H1 (cell line): ENCODE data around the gene RBM19. TPM values are rescaled to one million over a fixed set of nuclear protein-coding genes. Genes with fewer than 3 reads are reported as not detected.

Source experiments
- CTCF ChIA-PET: fragments of 300-600 bp; sonication (Branson Sonifier 250); formaldehyde crosslinking; loops from one replicate; lab custom pipeline; 2021; ENCODE audit not compliant: partially characterized antibody; lab: Charles Lee
- POLR2A ChIA-PET: fragments of 300-600 bp; sonication (Branson Sonifier 250); formaldehyde crosslinking; loops from one replicate; lab custom pipeline; 2021; ENCODE audit warnings: inconsistent platforms; ENCODE audit not compliant: partially characterized antibody; lab: Charles Lee
- DNase-seq, 2 experiments: peaks; one replicate each; pipeline versions ENCODE4 v3.0.0 to v3.0.0-alpha.2; 2010 to 2022; ENCODE audit warnings: low spot score in 2 of 2, low read depth in 1 of 2, mixed read lengths in 1 of 2
- FAIRE-seq: peaks from 2 replicates; lab custom pipeline; 2011; peaks lifted over from hg19 to GRCh38; lab: Jason Lieb, UNC
- H2AFZ ChIP-seq: 2 replicates; pipeline ENCODE4 v1.8.1; 2012; ENCODE audit warnings: low read length, inconsistent platforms
- H2AK5ac ChIP-seq: 2 replicates; pipeline ENCODE4 v1.6.1; 2013; ENCODE audit warnings: low read depth, low read length
- H2BK120ac ChIP-seq: replicated peaks from 2 replicates; pipeline ENCODE3; 2013; ENCODE audit warnings: low read depth, low read length, inconsistent platforms
- H2BK12ac ChIP-seq: 2 replicates; pipeline ENCODE4 v1.6.1; 2013; ENCODE audit warnings: low read depth, low read length
- H2BK15ac ChIP-seq: 2 replicates; pipeline ENCODE4 v1.6.1; 2013; ENCODE audit warnings: low read length
- H2BK20ac ChIP-seq: 2 replicates; pipeline ENCODE4 v1.6.1; 2013; ENCODE audit warnings: low read length
- H2BK5ac ChIP-seq: 2 replicates; pipeline ENCODE4 v1.6.1; 2013; ENCODE audit warnings: low read depth, low read length
- H3K14ac ChIP-seq: 2 replicates; pipeline ENCODE4 v1.6.1; 2013; ENCODE audit warnings: inconsistent platforms; ENCODE audit not compliant: insufficient read length
- H3K18ac ChIP-seq: 2 replicates; pipeline ENCODE4 v1.6.1; 2013; ENCODE audit warnings: low read length; ENCODE audit errors: extremely low read depth
- H3K23ac ChIP-seq: 2 replicates; pipeline ENCODE4 v1.6.1; 2013; ENCODE audit warnings: inconsistent platforms; ENCODE audit not compliant: insufficient read length
- H3K23me2 ChIP-seq: 2 replicates; pipeline ENCODE4 v1.6.1; 2013; ENCODE audit warnings: low read depth, low read length
- H3K27ac ChIP-seq: 2 replicates; pipeline ENCODE4 v1.6.1; 2011; ENCODE audit warnings: low read depth, low read length, inconsistent platforms
- H3K27me3 ChIP-seq, 4 experiments: replicated peaks in 1 of 4; 1 replicate in 1 of 4; 2 replicates in 3 of 4; pipeline versions ENCODE4 v1.6.1 to v1.8.1; 2011 to 2013; ENCODE audit warnings: low read length in 3 of 4, mild to moderate bottlenecking in 3 of 4, inconsistent platforms in 2 of 4, mixed read lengths in 2 of 4, moderate library complexity in 1 of 4; ENCODE audit not compliant: control insufficient read depth in 3 of 4, insufficient read depth in 3 of 4; ENCODE audit errors: extremely low read depth in 1 of 4
- H3K36me3 ChIP-seq, 4 experiments: 2 replicates each; pipeline versions ENCODE4 v1.6.1 to v1.8.1; 2011 to 2013; ENCODE audit warnings: mild to moderate bottlenecking in 4 of 4, low read length in 3 of 4, moderate library complexity in 2 of 4, control low read depth in 1 of 4, inconsistent platforms in 1 of 4; ENCODE audit not compliant: insufficient read depth in 4 of 4, control insufficient read depth in 2 of 4
- H3K4ac ChIP-seq: replicated peaks from 2 replicates; pipeline ENCODE3; 2013; ENCODE audit warnings: low read length, low read depth, mixed read lengths, inconsistent platforms; ENCODE audit not compliant: insufficient read length
- H3K4me1 ChIP-seq, 4 experiments: replicated peaks in 1 of 4; 1 replicate in 1 of 4; 2 replicates in 3 of 4; pipeline versions ENCODE4 v1.6.1 to v1.8.1; 2011 to 2013; ENCODE audit warnings: low read length in 3 of 4, inconsistent platforms in 2 of 4, mixed read lengths in 1 of 4; ENCODE audit not compliant: insufficient read depth in 4 of 4, control insufficient read depth in 3 of 4
- H3K4me2 ChIP-seq, 2 experiments: 2 replicates each; pipeline versions ENCODE4 v1.6.1 to v1.8.1; 2011 to 2013; ENCODE audit warnings: low read depth in 2 of 2, low read length in 2 of 2, control low read depth in 1 of 2, inconsistent platforms in 1 of 2, mild to moderate bottlenecking in 1 of 2; ENCODE audit not compliant: insufficient read depth in 1 of 2
- H3K4me3 ChIP-seq, 4 experiments: fragments of 200-600, 300-600 bp in 1 of 4; sonication (generic), shearing (Covaris generic), sonication (Bioruptor Twin) in 1 of 4; 2 replicates each; pipeline versions ENCODE4 v1.5.1 to v1.8.1; 2011 to 2016; ENCODE audit warnings: low read length in 4 of 4, low read depth in 3 of 4, control low read depth in 2 of 4, inconsistent platforms in 2 of 4, mild to moderate bottlenecking in 2 of 4, mixed read lengths in 1 of 4, moderate library complexity in 1 of 4; ENCODE audit not compliant: insufficient read depth in 2 of 4; ENCODE audit errors: extremely low read depth in 1 of 4
- H3K56ac ChIP-seq: replicated peaks from 2 replicates; pipeline ENCODE3; 2013; ENCODE audit warnings: low read depth, mild to moderate bottlenecking, mixed read lengths, low read length, inconsistent platforms; ENCODE audit not compliant: insufficient read length
- H3K79me1 ChIP-seq: 2 replicates; pipeline ENCODE4 v1.6.1; 2013; ENCODE audit warnings: low read depth, low read length, control low read depth
- H3K79me2 ChIP-seq, 2 experiments: 2 replicates each; pipeline versions ENCODE4 v1.6.1 to v1.8.1; 2012 to 2013; ENCODE audit warnings: low read length in 2 of 2, mild to moderate bottlenecking in 2 of 2, inconsistent platforms in 1 of 2; ENCODE audit not compliant: insufficient read depth in 2 of 2, control insufficient read depth in 1 of 2
- H3K9ac ChIP-seq, 4 experiments: replicated peaks in 1 of 4; 1 replicate in 1 of 4; 2 replicates in 3 of 4; pipeline versions ENCODE4 v1.6.1 to v1.8.1; 2011 to 2013; ENCODE audit warnings: low read depth in 3 of 4, low read length in 3 of 4, control low read depth in 2 of 4, mild to moderate bottlenecking in 2 of 4, moderate library complexity in 2 of 4, inconsistent platforms in 1 of 4; ENCODE audit errors: extremely low read depth in 1 of 4
- H3K9me3 ChIP-seq, 2 experiments: 2 replicates each; pipeline versions ENCODE4 v1.6.1 to v1.8.1; 2012 to 2013; ENCODE audit warnings: mild to moderate bottlenecking in 2 of 2, moderate library complexity in 2 of 2, control low read depth in 1 of 2, inconsistent platforms in 1 of 2, low read depth in 1 of 2, low read length in 1 of 2, mixed read lengths in 1 of 2; ENCODE audit not compliant: insufficient read depth in 2 of 2
- H4K20me1 ChIP-seq, 2 experiments: replicated peaks in 1 of 2; 2 replicates each; pipeline versions ENCODE3 to v1.8.1; 2011 to 2013; ENCODE audit warnings: inconsistent platforms in 2 of 2, low read length in 2 of 2, mild to moderate bottlenecking in 1 of 2; ENCODE audit not compliant: insufficient read depth in 2 of 2, control insufficient read depth in 1 of 2
- H4K5ac ChIP-seq: 2 replicates; pipeline ENCODE4 v1.6.1; 2013; ENCODE audit warnings: low read length, low read depth, mixed read lengths, inconsistent platforms; ENCODE audit not compliant: insufficient read length
- H4K8ac ChIP-seq: 2 replicates; pipeline ENCODE4 v1.8.0; 2013; ENCODE audit warnings: mild to moderate bottlenecking, moderate library complexity, low read length, inconsistent platforms; ENCODE audit not compliant: insufficient read depth; ENCODE audit errors: extremely low read depth
- H4K91ac ChIP-seq: replicated peaks from 2 replicates; pipeline ENCODE3; 2013; ENCODE audit warnings: low read length, mixed read lengths, inconsistent platforms; ENCODE audit not compliant: insufficient read length
- BRCA1 ChIP-seq: IDR thresholded peaks from 2 replicates; pipeline ENCODE4 v1.6.1; 2012; ENCODE audit warnings: low read depth, low read length, improper control_type of control experiment
- CTBP2 ChIP-seq: IDR thresholded peaks from 2 replicates; pipeline ENCODE4 v1.7.0; 2011; ENCODE audit warnings: borderline replicate concordance, mild to moderate bottlenecking, moderate library complexity, mixed read lengths, low read length; ENCODE audit not compliant: insufficient read depth, insufficient read length
- EGR1 ChIP-seq: IDR thresholded peaks from 2 replicates; pipeline ENCODE4 v1.6.1; 2011; ENCODE audit warnings: low read depth, low read length, borderline replicate concordance
- EZH2 ChIP-seq: fragments of 200-600 bp; sonication (generic); IDR thresholded peaks from 2 replicates; pipeline ENCODE4 v1.7.1; 2012; ENCODE audit warnings: low read depth, mild to moderate bottlenecking, moderate library complexity, low read length, inconsistent platforms; ENCODE audit not compliant: severe bottlenecking
- KDM5A ChIP-seq: fragments of 200-600 bp; IDR thresholded peaks from 2 replicates; pipeline ENCODE4 v1.7.1; 2012; ENCODE audit warnings: mild to moderate bottlenecking, low read length, inconsistent platforms, mixed read lengths
- POLR2A ChIP-seq, 2 experiments: IDR thresholded peaks; 1 replicate in 1 of 2; 2 replicates in 1 of 2; pipeline ENCODE4 v1.6.1; 2011; ENCODE audit warnings: low read depth in 2 of 2, low read length in 2 of 2, mild to moderate bottlenecking in 2 of 2; ENCODE audit errors: control extremely low read depth in 1 of 2
- POLR2AphosphoS5 ChIP-seq: IDR thresholded peaks from 2 replicates; pipeline ENCODE4 v1.6.1; 2011; ENCODE audit warnings: low read depth, low read length
- RAD21 ChIP-seq, 2 experiments: IDR thresholded peaks in 1 of 2; conservative IDR thresholded peaks in 1 of 2; 2 replicates each; pipeline ENCODE4 v1.6.1; 2011; ENCODE audit warnings: low read depth in 2 of 2, low read length in 2 of 2, improper control_type of control experiment in 1 of 2, inconsistent platforms in 1 of 2, mild to moderate bottlenecking in 1 of 2, moderate library complexity in 1 of 2
- RNF2 ChIP-seq: fragments of 200-900, 300-1000 bp; sonication (generic); IDR thresholded peaks from 2 replicates; pipeline ENCODE4 v1.7.1; 2016; ENCODE audit warnings: borderline replicate concordance, low read depth, mild to moderate bottlenecking, antibody characterized with exemption, low read length; ENCODE audit not compliant: poor library complexity, severe bottlenecking; ENCODE audit errors: missing control alignments
- SIN3A ChIP-seq, 2 experiments: IDR thresholded peaks in 1 of 2; conservative IDR thresholded peaks in 1 of 2; 2 replicates each; pipeline ENCODE4 v1.6.1; 2011 to 2012; ENCODE audit warnings: low read length in 2 of 2, improper control_type of control experiment in 1 of 2, low read depth in 1 of 2, mild to moderate bottlenecking in 1 of 2
- SIRT6 ChIP-seq: IDR thresholded peaks from one replicate; pipeline ENCODE4 v1.7.1; 2012; ENCODE audit warnings: low read length, inconsistent platforms
- SIX5 ChIP-seq: IDR thresholded peaks from 2 replicates; pipeline ENCODE4 v1.6.1; 2011; ENCODE audit warnings: mild to moderate bottlenecking, low read depth, low read length
- SP1 ChIP-seq: IDR thresholded peaks from 2 replicates; pipeline ENCODE4 v1.6.1; 2011; ENCODE audit warnings: low read depth, low read length
- TCF12 ChIP-seq: IDR thresholded peaks from 2 replicates; pipeline ENCODE4 v1.6.1; 2011; ENCODE audit warnings: low read depth, mild to moderate bottlenecking, low read length
- WGBS, 2 experiments: shearing (Covaris generic) in 1 of 2; methylation state at CpG; one replicate each; pipeline versions ENCODE4 v1.1.6 to v1.1.7; 2013 to 2015; ENCODE audit warnings: low lambda C conversion rate in 2 of 2, mixed read lengths in 2 of 2, inconsistent platforms in 1 of 2, low coverage in 1 of 2, missing lambda C conversion rate in 1 of 2; ENCODE audit not compliant: insufficient replicate concordance in 2 of 2, insufficient coverage in 1 of 2, insufficient read length in 1 of 2; ENCODE audit errors: extremely low coverage in 1 of 2, missing lambda C conversion rate in 1 of 2; 5-methylcytosine and 5-hydroxymethylcytosine counted together
- polyA plus RNA-seq, 7 experiments: library from polyadenylated mRNA; depleted of rRNA in 3 of 7; stranded (reverse) in 5 of 7; unstranded in 2 of 7; fragments of >200 nt in 5 of 7; fragments of 200-250 nt in 2 of 7; gene quantifications; 1 replicate in 5 of 7; 2 replicates in 1 of 7; 4 replicates in 1 of 7; pipeline versions ENCODE4 v1.2.1 to v1.2.3, GENCODE V29; 2011 to 2013; ENCODE audit warnings: missing spikeins in 2 of 7, mixed read lengths in 2 of 7
- total RNA-seq: library from RNA; stranded (reverse); fragmentation: NEBNext Ultra II Directional; extraction: Animal tissue kit (Norgen Biotek cat#: 25700); gene quantifications from 2 replicates; pipeline ENCODE4 v1.2.1, GENCODE V29; 2021

RBM19 gene
- total and polyA plus RNA-seq, 2 of the 8 experiments (the other 6 are each of a cell fraction or from before 2014, with no cell fraction given): 23.4 to 61.9 TPM

GRCh38 chr12:113900716-113901115 lies 65.4 kb downstream of the RBM19 start:
- Histone ChIP-seq H4K91ac (no peak overlapping the region), H3K79me1 (no peaks in the 10 kb centered on the region), H2BK15ac (no peak overlapping the region), H3K27ac (no peak overlapping the region; the same call in 1 of the 2 replicates), H4K5ac (no peak overlapping the region), H2BK5ac (no peak overlapping the region), H3K9me3 (no peaks in the 10 kb centered on the region), H4K20me1 (no peaks in the 10 kb centered on the region), H3K4me3 (no peak overlapping the region), H3K23me2 (no peaks in the 10 kb centered on the region), H2AFZ (no peak overlapping the region), H2BK120ac (no peak overlapping the region), H3K4me1 (peaks cover 0 to 6% (median under 1%) of the 10 kb centered on the region in 4 experiments; a peak in 3 of 7 replicates), H3K14ac (no peak overlapping the region), H3K4me2 (no peak overlapping the region), H3K23ac (no peak overlapping the region), H4K8ac (no peak overlapping the region), H3K18ac (no peak overlapping the region), H2AK5ac (no peak overlapping the region), H3K56ac (no peak overlapping the region), H3K4ac (no peak overlapping the region), H2BK12ac (no peak overlapping the region), H3K36me3 (peaks cover 0 to 2% (median 0%) of the 10 kb centered on the region in 4 experiments; a peak in 2 of 8 replicates), H3K9ac (no peak overlapping the region), H3K27me3 (no peaks in the 10 kb centered on the region), H2BK20ac (no peak overlapping the region), H3K79me2 (no peaks in the 10 kb centered on the region)
- ChIA-PET CTCF (interaction anchor here (0.8 to 4.2 kb wide), 4 partner anchors 12 to 47 kb away, joined by 3 to 21 read pairs (median 5); no protein-coding TSS in a partner anchor), POLR2A (no interaction called here)
- TF ChIP-seq RAD21 (IDR thresholded peaks at IDR 0.05 in 1 of 2, conservative IDR thresholded peaks at IDR 0.05 in 1 of 2; ENCODE audit: low read depth in 2 of 2, low read length in 2 of 2): no peak
- TF ChIP-seq POLR2AphosphoS5: no peak
- TF ChIP-seq EGR1: no peak
- no peak for TF ChIP-seq TCF12
- no peak for TF ChIP-seq BRCA1
- no peak for TF ChIP-seq EZH2
- TF ChIP-seq POLR2A (IDR thresholded peaks at IDR 0.05; ENCODE audit: control extremely low read depth in 1 of 2, low read depth in 2 of 2, low read length in 2 of 2): no peak
- TF ChIP-seq CTBP2: no peak
- TF ChIP-seq KDM5A: no peak
- TF ChIP-seq SIX5: no peak
- TF ChIP-seq SP1: no peak
- no peak for TF ChIP-seq SIN3A (conservative IDR thresholded peaks at IDR 0.05 in 1 of 2, IDR thresholded peaks at IDR 0.05 in 1 of 2; ENCODE audit: low read depth in 1 of 2, low read length in 2 of 2)
- TF ChIP-seq SIRT6: no peak
- TF ChIP-seq RNF2: no peak
- no peak for DNase-seq
- no peak for FAIRE-seq
- WGBS, 2 experiments: 97% methylated on average over 2 of the region's 2 CpGs; no CpG with 5 or more reads in 1 of the 2 experiments
